ENCODE measurements around the gene EPHB2.

Gene EPHB2

DNA sequence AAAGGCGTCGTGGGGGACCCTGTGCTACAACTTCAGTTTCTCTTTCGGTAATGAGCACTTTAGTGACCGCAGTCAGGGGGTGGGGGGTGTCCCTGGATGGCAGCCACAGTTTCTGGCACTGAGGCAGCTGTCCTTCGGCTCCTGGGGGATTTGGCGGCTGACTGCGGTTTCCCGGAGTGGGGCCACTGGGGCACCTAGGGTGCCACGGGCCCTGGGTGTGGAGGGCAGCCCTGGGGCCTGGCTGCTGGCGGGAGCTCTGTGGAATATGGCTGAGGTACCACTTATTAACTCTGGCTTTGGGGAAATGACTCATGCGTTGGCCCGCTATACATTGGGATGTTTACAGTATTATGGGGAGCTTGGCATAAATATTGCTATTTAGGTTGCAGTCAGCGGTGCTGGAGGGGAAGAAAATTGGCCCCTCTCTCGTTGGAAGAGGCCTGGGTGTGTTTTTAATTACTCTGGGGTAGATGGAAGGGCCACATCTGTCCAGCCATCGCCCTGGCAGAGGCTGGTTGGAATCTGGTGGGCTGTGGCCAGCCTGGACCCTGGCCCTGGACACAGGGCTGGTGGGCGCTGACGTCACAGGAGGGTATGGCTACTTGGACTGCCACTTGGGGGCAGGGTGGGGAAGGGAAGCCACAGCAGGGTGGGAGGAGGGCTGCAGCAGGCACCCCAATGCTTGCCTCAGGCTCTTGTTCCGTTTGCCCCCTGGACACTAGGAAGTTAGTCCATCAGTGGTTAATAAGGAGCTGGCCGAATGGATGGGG is 2.0 kb downstream of the EPHB2 start:
- TF ChIP-seq, protein P1, sequence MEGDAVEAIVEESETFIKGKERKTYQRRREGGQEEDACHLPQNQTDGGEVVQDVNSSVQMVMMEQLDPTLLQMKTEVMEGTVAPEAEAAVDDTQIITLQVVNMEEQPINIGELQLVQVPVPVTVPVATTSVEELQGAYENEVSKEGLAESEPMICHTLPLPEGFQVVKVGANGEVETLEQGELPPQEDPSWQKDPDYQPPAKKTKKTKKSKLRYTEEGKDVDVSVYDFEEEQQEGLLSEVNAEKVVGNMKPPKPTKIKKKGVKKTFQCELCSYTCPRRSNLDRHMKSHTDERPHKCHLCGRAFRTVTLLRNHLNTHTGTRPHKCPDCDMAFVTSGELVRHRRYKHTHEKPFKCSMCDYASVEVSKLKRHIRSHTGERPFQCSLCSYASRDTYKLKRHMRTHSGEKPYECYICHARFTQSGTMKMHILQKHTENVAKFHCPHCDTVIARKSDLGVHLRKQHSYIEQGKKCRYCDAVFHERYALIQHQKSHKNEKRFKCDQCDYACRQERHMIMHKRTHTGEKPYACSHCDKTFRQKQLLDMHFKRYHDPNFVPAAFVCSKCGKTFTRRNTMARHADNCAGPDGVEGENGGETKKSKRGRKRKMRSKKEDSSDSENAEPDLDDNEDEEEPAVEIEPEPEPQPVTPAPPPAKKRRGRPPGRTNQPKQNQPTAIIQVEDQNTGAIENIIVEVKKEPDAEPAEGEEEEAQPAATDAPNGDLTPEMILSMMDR (IDR thresholded peaks at IDR 0.05): no peak
- no peak for TF ChIP-seq ZFX (IDR thresholded peaks at IDR 0.05; ENCODE audit: borderline replicate concordance)
- no peak overlapping the region for H3K27ac ChIP-seq

DNA sequence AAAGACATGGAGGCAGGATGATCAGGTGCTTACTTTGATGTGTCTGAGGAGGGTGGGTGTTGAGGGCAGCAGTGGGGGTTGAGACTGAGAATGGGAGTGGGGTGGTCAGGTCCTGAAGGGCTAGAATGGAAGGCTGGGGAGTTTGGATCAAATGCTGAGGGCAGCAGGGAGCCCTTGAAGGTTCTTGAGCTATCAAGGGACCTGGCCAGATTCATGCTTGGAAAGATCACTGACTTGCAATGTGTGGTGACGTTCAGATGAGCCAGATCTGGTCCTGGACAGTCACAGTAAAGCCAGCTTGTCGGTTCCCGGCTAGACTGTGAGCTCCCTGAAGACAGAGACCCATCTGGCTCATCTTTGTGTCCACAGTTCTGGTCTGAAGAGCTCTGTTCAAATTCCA is 3.8 kb downstream of the EPHB2 start:
- no peak overlapping the region for H3K27ac ChIP-seq
- TF ChIP-seq ZFX (IDR thresholded peaks at IDR 0.05; ENCODE audit: borderline replicate concordance): no peak
- TF ChIP-seq, protein P1 (IDR thresholded peaks at IDR 0.05): no peak

DNA sequence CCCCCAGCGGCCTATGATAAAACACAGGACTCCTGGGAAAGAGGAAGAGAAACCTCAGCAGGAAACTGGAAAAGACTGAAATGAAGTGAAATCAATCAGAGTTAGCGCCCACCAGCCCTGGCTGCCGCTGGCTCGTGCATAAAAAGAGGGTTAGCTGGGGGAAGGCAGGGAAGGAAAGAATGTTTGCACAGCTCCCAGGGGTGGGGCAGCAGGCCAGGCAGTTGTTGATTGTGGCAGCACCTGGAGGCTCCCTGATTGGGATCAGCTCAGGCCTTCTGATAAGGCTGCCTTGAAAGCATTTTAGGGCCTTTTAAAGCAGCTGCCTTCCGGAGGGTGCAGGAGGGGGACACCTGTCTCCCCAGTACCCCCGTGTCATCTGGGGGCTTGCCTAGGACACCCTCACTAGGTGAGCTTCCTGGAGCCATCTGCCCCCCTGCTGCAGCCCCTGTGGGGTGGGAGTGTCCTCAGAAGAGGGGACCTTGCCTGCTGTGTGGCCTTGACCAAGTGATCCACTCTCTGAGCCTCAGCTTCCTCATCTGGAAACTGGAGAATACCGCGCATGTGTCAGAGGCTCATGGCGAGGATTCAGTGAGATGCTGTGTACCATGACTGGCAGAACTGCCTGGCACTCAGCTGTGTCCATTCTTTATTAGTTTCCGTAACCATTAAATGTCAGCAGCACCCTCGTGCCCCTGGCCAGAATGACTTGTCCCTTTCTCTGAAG is 6.6 kb downstream of the EPHB2 start:
- no peak for TF ChIP-seq ZFX (IDR thresholded peaks at IDR 0.05; ENCODE audit: borderline replicate concordance)
- TF ChIP-seq, protein P1 (IDR thresholded peaks at IDR 0.05): no peak
- H3K27ac ChIP-seq: no peak overlapping the region

DNA sequence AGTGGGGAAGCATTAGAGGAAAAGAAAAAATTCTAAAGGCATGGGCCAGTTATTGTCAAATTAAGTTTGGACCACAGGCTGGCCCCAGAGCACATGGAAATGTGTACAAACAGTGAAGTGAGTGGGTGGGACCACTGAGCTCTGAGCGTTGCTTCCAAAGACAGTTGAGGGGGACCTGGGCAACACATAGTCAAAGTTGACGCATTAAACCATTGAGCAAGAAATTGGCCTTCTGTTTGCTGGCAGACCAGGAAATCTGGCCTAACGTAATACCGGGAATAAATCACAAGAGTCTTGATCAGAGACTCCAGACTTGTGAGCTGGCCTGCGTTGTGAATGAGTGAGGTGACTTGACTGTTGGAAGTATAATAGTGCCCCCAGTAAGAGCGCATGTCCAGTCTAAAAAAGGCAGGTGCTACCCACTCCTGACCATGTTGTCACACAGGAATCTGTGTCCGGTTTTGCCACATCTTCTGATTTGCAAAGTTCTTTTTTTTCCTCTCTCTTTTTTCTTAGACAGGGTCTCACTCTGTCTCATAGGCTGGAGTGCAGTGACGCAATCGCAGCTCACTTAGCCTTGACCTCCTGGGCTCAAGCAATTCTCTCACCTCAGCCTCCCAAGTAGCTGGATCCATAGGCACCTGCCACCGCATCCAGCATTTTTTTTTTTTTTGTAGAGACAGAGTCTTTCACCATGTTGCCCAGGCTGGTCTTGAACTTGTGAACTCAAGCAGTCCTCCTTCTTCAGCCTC is 10.7 kb downstream of the EPHB2 start:
- TF ChIP-seq, protein P1 (IDR thresholded peaks at IDR 0.05): no peak
- TF ChIP-seq ZFX (IDR thresholded peaks at IDR 0.05; ENCODE audit: borderline replicate concordance): no peak
- no peak overlapping the region for H3K27ac ChIP-seq

DNA sequence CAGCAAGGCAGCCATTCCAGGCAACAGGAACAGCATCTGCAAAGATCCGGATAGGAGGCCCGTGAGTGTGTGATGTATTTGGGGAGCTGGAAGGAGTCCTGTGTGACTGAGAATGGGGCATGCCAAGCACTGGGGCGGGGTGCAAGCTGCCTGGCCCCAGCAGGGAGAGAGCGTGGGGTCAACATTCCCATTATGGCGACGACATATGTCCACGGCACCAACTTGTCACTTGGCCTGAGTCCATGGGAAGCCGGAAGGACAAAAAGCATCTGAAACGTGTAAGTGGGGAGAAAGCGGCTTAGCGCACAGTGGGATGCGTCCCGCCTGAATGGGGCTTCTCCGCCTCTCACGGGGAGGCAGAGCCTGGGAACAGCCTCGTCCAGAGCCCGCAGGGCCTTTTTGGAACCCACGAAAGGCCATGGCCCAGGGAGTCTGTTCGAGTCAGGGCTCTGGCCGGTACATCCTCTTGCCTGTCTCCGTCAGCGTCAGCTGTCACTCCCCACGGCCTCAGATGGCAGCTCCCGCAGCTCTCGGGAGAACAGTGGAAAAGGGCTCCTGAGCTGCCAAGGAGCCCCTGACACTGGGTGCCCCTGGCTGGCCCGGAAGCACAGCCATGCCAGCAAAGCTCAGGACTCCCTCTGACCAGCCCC is 12.4 kb downstream of the EPHB2 start:
- no peak for TF ChIP-seq ZFX (IDR thresholded peaks at IDR 0.05; ENCODE audit: borderline replicate concordance)
- TF ChIP-seq, protein P1 (IDR thresholded peaks at IDR 0.05): no peak

DNA sequence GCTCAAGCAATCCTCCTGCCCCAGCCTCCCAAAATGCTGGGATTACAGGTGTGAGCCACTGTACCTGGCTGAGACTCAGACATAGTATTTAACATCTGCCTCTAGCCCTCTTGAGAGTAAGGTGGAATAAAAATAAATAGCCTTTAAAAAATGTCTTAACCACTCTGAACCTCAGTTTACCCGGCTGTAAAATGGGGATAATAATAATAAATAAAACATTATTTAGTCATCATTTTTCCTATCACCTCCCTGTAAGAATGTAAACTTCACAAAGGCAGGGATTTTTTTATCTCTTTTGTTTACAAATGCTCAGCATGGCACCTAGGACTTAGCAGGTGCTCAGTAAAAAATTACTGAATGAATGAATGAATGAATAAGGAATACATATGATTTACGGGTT is 17.2 kb downstream of the EPHB2 start:
- H3K27ac ChIP-seq: no peak overlapping the region
- TF ChIP-seq ZFX (IDR thresholded peaks at IDR 0.05; ENCODE audit: borderline replicate concordance): no peak
- TF ChIP-seq, protein P1 (IDR thresholded peaks at IDR 0.05): no peak

More for the DNA sequence above, 12.4 kb downstream of the EPHB2 start:
- H3K27ac ChIP-seq: no peak overlapping the region

All from 22Rv1 (cell line).